ENCODE data around the gene GON4L.
"Not testable (repeated sequence)": the region's sequence is repeated elsewhere in the genome, so short reads cannot be mapped to it uniquely, and the experiment has no call there.

Gene GON4L

DNA sequence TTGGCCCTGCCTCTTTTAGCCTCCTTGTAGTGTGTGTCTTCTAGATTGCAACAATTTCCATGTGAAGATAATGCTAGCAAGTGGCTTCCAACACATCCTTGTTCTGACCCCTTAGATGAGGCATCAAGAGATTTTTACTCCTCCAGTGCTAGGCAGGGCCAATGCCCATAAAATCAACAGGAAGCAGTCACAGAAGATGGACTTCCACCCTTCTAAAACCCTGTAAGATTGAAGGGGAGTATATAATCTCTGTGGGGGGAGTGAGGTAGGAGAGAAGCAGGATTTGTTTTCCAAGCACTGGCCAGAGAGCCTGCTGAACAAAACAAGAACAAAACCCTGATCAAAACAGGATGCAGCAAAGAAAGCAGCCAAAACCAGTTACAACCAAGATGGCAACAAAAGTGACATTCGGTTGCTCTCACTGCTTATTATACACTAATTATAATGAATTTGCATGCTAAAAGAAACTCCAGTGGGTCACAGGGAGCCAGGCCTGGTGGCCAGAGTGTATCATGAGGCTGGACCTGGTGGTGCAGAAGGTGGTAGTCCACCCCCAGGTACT, 12.1 kb downstream of the GON4L start:
- Histone ChIP-seq H3K36me3 (ENCODE audit: control insufficient read depth, insufficient read depth, low read length) (no peaks in the 10 kb centered on the region), H3K79me1 (ENCODE audit: low read length) (peaks cover 18% of the 10 kb centered on the region), H2AK5ac (ENCODE audit: low read length) (no peak overlapping the region), H3K4ac (ENCODE audit: low read depth, low read length) (no peak overlapping the region), H3K56ac (ENCODE audit: low read length) (no peak overlapping the region), H3K4me3 (ENCODE audit: low read length) (no peak overlapping the region), H3K4me1 (ENCODE audit: control insufficient read depth, low read depth, low read length) (no peaks in the 10 kb centered on the region), H4K5ac (ENCODE audit: low read length) (no peak overlapping the region), H3K79me2 (ENCODE audit: control insufficient read depth, insufficient read depth, low read length) (peaks cover 43% of the 10 kb centered on the region), H3K23ac (ENCODE audit: low read length) (no peak overlapping the region), H2BK15ac (replicated peaks; ENCODE audit: low read depth) (no peak overlapping the region), H2BK5ac (ENCODE audit: low read length) (no peak overlapping the region), H3K18ac (ENCODE audit: low read length) (no peak overlapping the region), H2BK120ac (ENCODE audit: low read depth, low read length) (no peak overlapping the region), H3K27me3 (ENCODE audit: insufficient read depth, low read length, poor library complexity) (no peaks in the 10 kb centered on the region), H3K4me2 (ENCODE audit: low read length) (no peak overlapping the region), H3K9ac (ENCODE audit: low read length) (no peak overlapping the region), H4K8ac (ENCODE audit: low read depth, low read length) (no peak overlapping the region), H3K27ac (ENCODE audit: low read depth, low read length) (no peak overlapping the region)
- DNase-seq = no peak
- WGBS (ENCODE audit: extremely low coverage, insufficient coverage, low lambda C conversion rate) = no CpG with 5 or more reads among the region's 1 CpG

DNA sequence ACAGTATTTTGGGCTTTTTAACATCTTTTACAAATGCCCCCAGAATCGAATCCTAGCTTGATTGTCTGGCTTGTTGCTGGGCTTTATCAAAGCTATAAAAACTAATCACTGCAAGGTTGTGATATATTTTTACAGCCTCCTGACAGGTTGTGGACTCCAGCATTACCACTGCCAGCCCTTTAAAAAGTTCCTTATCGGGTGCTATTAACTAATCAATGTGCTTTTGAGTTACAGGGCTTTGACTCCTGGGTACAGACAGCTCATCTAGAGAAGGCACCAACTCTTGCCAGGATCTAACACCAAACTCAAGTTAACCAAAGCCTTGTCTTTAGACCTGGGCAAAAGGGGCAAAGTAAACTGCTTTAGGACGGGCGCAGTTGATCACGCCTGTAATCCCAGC, 16.6 kb downstream of the GON4L start:
- Histone ChIP-seq H3K4me2 (ENCODE audit: low read length) (no peak overlapping the region), H3K27me3 (ENCODE audit: insufficient read depth, low read length, poor library complexity) (no peaks in the 10 kb centered on the region), H2BK5ac (ENCODE audit: low read length) (no peak overlapping the region), H3K36me3 (ENCODE audit: control insufficient read depth, insufficient read depth, low read length) (no peaks in the 10 kb centered on the region), H3K56ac (ENCODE audit: low read length) (no peak overlapping the region), H3K9ac (ENCODE audit: low read length) (no peak overlapping the region), H3K4ac (ENCODE audit: low read depth, low read length) (no peak overlapping the region), H3K27ac (ENCODE audit: low read depth, low read length) (no peak overlapping the region), H3K79me2 (ENCODE audit: control insufficient read depth, insufficient read depth, low read length) (peaks cover 28% of the 10 kb centered on the region), H2BK120ac (ENCODE audit: low read depth, low read length) (no peak overlapping the region), H2BK15ac (replicated peaks; ENCODE audit: low read depth) (no peak overlapping the region), H3K4me1 (ENCODE audit: control insufficient read depth, low read depth, low read length) (no peaks in the 10 kb centered on the region), H2AK5ac (ENCODE audit: low read length) (no peak overlapping the region), H3K23ac (ENCODE audit: low read length) (no peak overlapping the region), H3K79me1 (ENCODE audit: low read length) (peaks cover 24% of the 10 kb centered on the region), H3K18ac (ENCODE audit: low read length) (no peak overlapping the region), H4K8ac (ENCODE audit: low read depth, low read length) (no peak overlapping the region), H4K5ac (ENCODE audit: low read length) (no peak overlapping the region), H3K4me3 (ENCODE audit: low read length) (no peak overlapping the region)
- DNase-seq = no peak
- no CpG with 5 or more reads among the region's 5 CpGs for WGBS (ENCODE audit: extremely low coverage, insufficient coverage, low lambda C conversion rate)

DNA sequence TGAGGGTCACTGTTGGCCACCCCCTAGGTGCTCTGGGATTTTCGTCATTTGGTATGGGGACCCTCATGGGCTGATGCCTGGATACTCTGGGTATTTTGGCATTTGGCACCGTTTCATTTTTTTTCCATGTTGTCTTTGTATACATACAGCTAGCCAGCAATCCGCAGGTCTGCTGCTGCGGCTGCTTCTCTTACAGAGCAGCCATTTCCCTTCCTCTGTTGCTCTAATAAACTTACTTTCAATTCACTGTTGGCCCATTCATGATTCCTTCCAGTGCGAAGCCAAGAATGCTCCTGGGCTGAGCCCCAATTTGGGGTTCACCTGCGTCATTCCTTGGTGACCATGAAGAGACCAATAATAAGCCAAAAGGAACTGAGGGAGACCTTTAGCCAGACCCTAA, 21.5 kb downstream of the GON4L start:
- H3K79me1 ChIP-seq (ENCODE audit: low read length) = peaks cover 10% of the 10 kb centered on the region
- peaks cover 3% of the 10 kb centered on the region for H3K36me3 ChIP-seq (ENCODE audit: control insufficient read depth, insufficient read depth, low read length)
- H3K27me3 ChIP-seq (ENCODE audit: insufficient read depth, low read length, poor library complexity) = no peaks in the 10 kb centered on the region
- H3K23ac ChIP-seq (ENCODE audit: low read length) = no peak overlapping the region
- no peak overlapping the region for H4K5ac ChIP-seq (ENCODE audit: low read length)
- H3K18ac ChIP-seq (ENCODE audit: low read length) = no peak overlapping the region
- no peak overlapping the region for H2BK120ac ChIP-seq (ENCODE audit: low read depth, low read length)
- no peak overlapping the region for H3K9ac ChIP-seq (ENCODE audit: low read length)
- no CpG with 5 or more reads among the region's 6 CpGs for WGBS (ENCODE audit: extremely low coverage, insufficient coverage, low lambda C conversion rate)
- peaks cover 2% of the 10 kb centered on the region for H3K79me2 ChIP-seq (ENCODE audit: control insufficient read depth, insufficient read depth, low read length)
- H3K4me1 ChIP-seq (ENCODE audit: control insufficient read depth, low read depth, low read length) = no peaks in the 10 kb centered on the region
- H2BK5ac ChIP-seq (ENCODE audit: low read length) = no peak overlapping the region
- no peak overlapping the region for H2AK5ac ChIP-seq (ENCODE audit: low read length)
- no peak overlapping the region for H3K4me2 ChIP-seq (ENCODE audit: low read length)
- no peak overlapping the region for H3K4ac ChIP-seq (ENCODE audit: low read depth, low read length)
- no peak for DNase-seq
- no peak overlapping the region for H4K8ac ChIP-seq (ENCODE audit: low read depth, low read length)
- H3K4me3 ChIP-seq (ENCODE audit: low read length) = no peak overlapping the region
- H3K27ac ChIP-seq (ENCODE audit: low read depth, low read length) = no peak overlapping the region
- no peak overlapping the region for H2BK15ac ChIP-seq (replicated peaks; ENCODE audit: low read depth)
- no peak overlapping the region for H3K56ac ChIP-seq (ENCODE audit: low read length)

- not testable (repeated sequence) for H3K79me2 ChIP-seq (ENCODE audit: control insufficient read depth, insufficient read depth, low read length); H3K18ac ChIP-seq (ENCODE audit: low read length); H2AK5ac ChIP-seq (ENCODE audit: low read length); H3K36me3 ChIP-seq (ENCODE audit: control insufficient read depth, insufficient read depth, low read length); H3K4ac ChIP-seq (ENCODE audit: low read depth, low read length); H2BK15ac ChIP-seq (replicated peaks; ENCODE audit: low read depth); DNase-seq; H3K79me1 ChIP-seq (ENCODE audit: low read length); H3K4me2 ChIP-seq (ENCODE audit: low read length); H3K4me3 ChIP-seq (ENCODE audit: low read length); H4K8ac ChIP-seq (ENCODE audit: low read depth, low read length); H3K9ac ChIP-seq (ENCODE audit: low read length); H3K4me1 ChIP-seq (ENCODE audit: control insufficient read depth, low read depth, low read length); H3K27ac ChIP-seq (ENCODE audit: low read depth, low read length); H3K27me3 ChIP-seq (ENCODE audit: insufficient read depth, low read length, poor library complexity); H4K5ac ChIP-seq (ENCODE audit: low read length); H3K23ac ChIP-seq (ENCODE audit: low read length); H2BK5ac ChIP-seq (ENCODE audit: low read length); H2BK120ac ChIP-seq (ENCODE audit: low read depth, low read length); H3K56ac ChIP-seq (ENCODE audit: low read length)
- no CpG with 5 or more reads among the region's 9 CpGs for WGBS (ENCODE audit: extremely low coverage, insufficient coverage, low lambda C conversion rate)
Measured at GRCh38 chr1:155834927-155835399, 22.1 kb downstream of the GON4L start.

- H4K8ac ChIP-seq (ENCODE audit: low read depth, low read length) = no peak overlapping the region
- H3K18ac ChIP-seq (ENCODE audit: low read length) = no peak overlapping the region
- H3K27me3 ChIP-seq (ENCODE audit: insufficient read depth, low read length, poor library complexity) = no peaks in the 10 kb centered on the region
- no peak overlapping the region for H3K4me2 ChIP-seq (ENCODE audit: low read length)
- no peak overlapping the region for H3K4ac ChIP-seq (ENCODE audit: low read depth, low read length)
- peaks cover 10% of the 10 kb centered on the region for H3K79me1 ChIP-seq (ENCODE audit: low read length)
- H2BK120ac ChIP-seq (ENCODE audit: low read depth, low read length) = no peak overlapping the region
- no peaks in the 10 kb centered on the region for H3K4me1 ChIP-seq (ENCODE audit: control insufficient read depth, low read depth, low read length)
- H4K5ac ChIP-seq (ENCODE audit: low read length) = no peak overlapping the region
- no peak overlapping the region for H3K9ac ChIP-seq (ENCODE audit: low read length)
- no peak overlapping the region for H3K23ac ChIP-seq (ENCODE audit: low read length)
- no peak overlapping the region for H3K56ac ChIP-seq (ENCODE audit: low read length)
- H2BK5ac ChIP-seq (ENCODE audit: low read length) = no peak overlapping the region
- H2AK5ac ChIP-seq (ENCODE audit: low read length) = no peak overlapping the region
- peaks cover 2% of the 10 kb centered on the region for H3K79me2 ChIP-seq (ENCODE audit: control insufficient read depth, insufficient read depth, low read length)
- H3K36me3 ChIP-seq (ENCODE audit: control insufficient read depth, insufficient read depth, low read length) = peaks cover 3% of the 10 kb centered on the region
- no peak overlapping the region for H2BK15ac ChIP-seq (replicated peaks; ENCODE audit: low read depth)
- H3K4me3 ChIP-seq (ENCODE audit: low read length) = no peak overlapping the region
- H3K27ac ChIP-seq (ENCODE audit: low read depth, low read length) = no peak overlapping the region
- WGBS (ENCODE audit: extremely low coverage, insufficient coverage, low lambda C conversion rate) = no CpG with 5 or more reads among the region's 11 CpGs
- DNase-seq = peak; percentile 79
Measured at GRCh38 chr1:155834296-155834926, 22.6 kb downstream of the GON4L start.
